OCI-LY1 (cell line): ENCODE results near the gene ACTR5.

ENCODE experiments used
- EZH2 ChIP-seq: fragments of 200-600 bp; sonication (generic), shearing (Covaris generic); IDR thresholded peaks from 2 replicates; pipeline ENCODE4 v1.8.0; 2017; ENCODE audit warnings: borderline replicate concordance, mixed run types, mild to moderate bottlenecking, antibody characterized with exemption, low read length, moderate library complexity, mixed read lengths
- TF ChIP-seq, protein P1 (sequence below): fragments of 200-600 bp; sonication (generic), shearing (Covaris generic); IDR thresholded peaks from 2 replicates; pipeline ENCODE4 v1.5.1; 2017; ENCODE audit warnings: mild to moderate bottlenecking, antibody characterized with exemption, low read length, moderate library complexity, mixed read lengths

DNA sequence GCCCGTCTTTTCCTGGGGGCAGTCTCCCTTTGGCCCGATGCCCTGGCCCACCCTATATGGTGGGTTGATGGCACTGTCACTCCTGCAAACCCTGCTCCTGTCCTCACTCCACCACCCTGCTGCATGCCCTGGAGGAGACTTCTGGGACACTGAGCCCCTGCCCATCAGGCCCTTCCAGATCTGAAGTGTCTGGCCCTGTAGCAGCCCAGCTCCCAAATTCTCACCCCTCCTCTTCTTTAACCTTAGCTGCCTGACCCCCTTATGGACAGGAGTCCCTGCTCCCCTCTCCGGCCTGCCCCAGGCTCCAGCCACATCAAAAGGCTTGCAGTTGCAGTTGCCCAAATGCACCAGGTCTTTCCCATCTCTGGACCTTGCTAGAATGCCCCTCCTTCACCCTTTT lies 44.7 kb upstream of the ACTR5 start:
- TF ChIP-seq, protein P1, sequence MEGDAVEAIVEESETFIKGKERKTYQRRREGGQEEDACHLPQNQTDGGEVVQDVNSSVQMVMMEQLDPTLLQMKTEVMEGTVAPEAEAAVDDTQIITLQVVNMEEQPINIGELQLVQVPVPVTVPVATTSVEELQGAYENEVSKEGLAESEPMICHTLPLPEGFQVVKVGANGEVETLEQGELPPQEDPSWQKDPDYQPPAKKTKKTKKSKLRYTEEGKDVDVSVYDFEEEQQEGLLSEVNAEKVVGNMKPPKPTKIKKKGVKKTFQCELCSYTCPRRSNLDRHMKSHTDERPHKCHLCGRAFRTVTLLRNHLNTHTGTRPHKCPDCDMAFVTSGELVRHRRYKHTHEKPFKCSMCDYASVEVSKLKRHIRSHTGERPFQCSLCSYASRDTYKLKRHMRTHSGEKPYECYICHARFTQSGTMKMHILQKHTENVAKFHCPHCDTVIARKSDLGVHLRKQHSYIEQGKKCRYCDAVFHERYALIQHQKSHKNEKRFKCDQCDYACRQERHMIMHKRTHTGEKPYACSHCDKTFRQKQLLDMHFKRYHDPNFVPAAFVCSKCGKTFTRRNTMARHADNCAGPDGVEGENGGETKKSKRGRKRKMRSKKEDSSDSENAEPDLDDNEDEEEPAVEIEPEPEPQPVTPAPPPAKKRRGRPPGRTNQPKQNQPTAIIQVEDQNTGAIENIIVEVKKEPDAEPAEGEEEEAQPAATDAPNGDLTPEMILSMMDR, result no peak
- no peak for TF ChIP-seq EZH2
